K562 (cell line): ENCODE data around the gene KIAA2012. TPM values are rescaled to one million over a fixed set of nuclear protein-coding genes. Genes with fewer than 3 reads are reported as not detected.

ENCODE experiments used
- BCLAF1 ChIP-seq, 2 experiments: fragments of 450-650 bp in 1 of 2; IDR thresholded peaks; 2 replicates each; pipeline ENCODE4 v1.6.1; 2011 to 2017; ENCODE audit warnings: low read depth in 2 of 2, antibody characterized with exemption in 1 of 2, borderline replicate concordance in 1 of 2, low read length in 1 of 2, mild to moderate bottlenecking in 1 of 2, mixed read lengths in 1 of 2; ENCODE audit not compliant: control insufficient read depth in 1 of 2
- E2F5 ChIP-seq: sonication (generic); formaldehyde crosslinking; IDR thresholded peaks from 2 replicates; pipeline ENCODE4 v1.8.0; 2022; ENCODE audit warnings: mild to moderate bottlenecking, missing genetic modification reagents
- ESRRB ChIP-seq: fragments of 250-450 bp; sonication (Bioruptor Pico); IDR thresholded peaks from 2 replicates; pipeline ENCODE4 v1.5.0; 2020; ENCODE audit warnings: mild to moderate bottlenecking, moderate library complexity, borderline replicate concordance
- JUND ChIP-seq, 2 experiments: IDR thresholded peaks; 2 replicates in 1 of 2; 3 replicates in 1 of 2; pipeline ENCODE4 v1.6.1; 2011; ENCODE audit warnings: borderline replicate concordance in 2 of 2, low read depth in 2 of 2, low read length in 2 of 2, improper control_type of control experiment in 1 of 2, missing biosample characterization in 1 of 2, missing genetic modification characterization in 1 of 2, missing genetic modification reagents in 1 of 2
- KAT8 ChIP-seq: fragments of 450-650 bp; IDR thresholded peaks from 2 replicates; pipeline ENCODE4 v1.6.1; 2016; ENCODE audit warnings: low read depth, mild to moderate bottlenecking
- MXI1 ChIP-seq: IDR thresholded peaks from 2 replicates; pipeline ENCODE4 v1.6.1; 2011; ENCODE audit warnings: low read depth, mild to moderate bottlenecking, improper control_type of control experiment, low read length
- NFRKB ChIP-seq: fragments of 450-650 bp; IDR thresholded peaks from 2 replicates; pipeline ENCODE4 v1.6.1; 2016; ENCODE audit warnings: low read depth
- POLR2H ChIP-seq: IDR thresholded peaks from 2 replicates; pipeline ENCODE4 v1.6.1; 2016; ENCODE audit warnings: missing genetic modification characterization, low read depth, mild to moderate bottlenecking, control low read depth, missing compliant biosample characterization, moderate library complexity
- PREB ChIP-seq: sonication (generic); formaldehyde crosslinking; IDR thresholded peaks from 2 replicates; pipeline ENCODE4 v1.8.1; 2023; ENCODE audit warnings: mild to moderate bottlenecking, missing genetic modification reagents
- THAP7 ChIP-seq: fragments of 250-450 bp; sonication (Bioruptor Pico); IDR thresholded peaks from 2 replicates; pipeline ENCODE4 v1.5.0; 2021
- ZNF274 ChIP-seq: IDR thresholded peaks from 2 replicates; pipeline ENCODE4 v1.6.1; 2011; ENCODE audit warnings: low read depth, mild to moderate bottlenecking, low read length, moderate library complexity, borderline replicate concordance
- ZNF445 ChIP-seq: fragments of 250-450 bp; sonication (Bioruptor Pico); IDR thresholded peaks from 2 replicates; pipeline ENCODE4 v1.4.0; 2020; ENCODE audit warnings: low read depth, mild to moderate bottlenecking, moderate library complexity
- polyA plus RNA-seq, 8 experiments: library from polyadenylated mRNA; depleted of rRNA in 4 of 8; stranded (reverse) in 5 of 8; unstranded in 3 of 8; fragments of >200 nt; fragmentation: Nextera tagmentation in 2 of 8; fragmentation: Illumina TruSeq in 1 of 8; extraction: Ambion mirVana in 2 of 8; extraction: Trizol in 1 of 8; gene quantifications; 2 replicates each; pipeline versions ENCODE4 v1.2.1 to v1.2.3, GENCODE V29; 2011 to 2014; ENCODE audit warnings: inconsistent platforms in 1 of 8, missing spikeins in 1 of 8
- total RNA-seq, 7 experiments: library from RNA; depleted of rRNA in 6 of 7; stranded (reverse); fragments of >200 nt in 6 of 7; fragmentation: Illumina TruSeq in 2 of 7; extraction: Trizol in 2 of 7; gene quantifications; 2 replicates each; pipeline versions ENCODE4 v1.2.1 to v1.2.3, GENCODE V29; 2011 to 2021; ENCODE audit warnings: low replicate concordance in 1 of 7

KIAA2012 gene
- total and polyA plus RNA-seq, 9 of the 15 experiments (the other 6 are each of a cell fraction or from before 2014, with no cell fraction given): not detected

- TF ChIP-seq BCLAF1 (IDR thresholded peaks at IDR 0.05; ENCODE audit: borderline replicate concordance in 1 of 2, control insufficient read depth in 1 of 2, low read depth in 2 of 2, low read length in 1 of 2) (no peak), THAP7 (CRISPR knock-in tag) (no peak), PREB (CRISPR knock-in tag) (no peak), MXI1 (no peak), ESRRB (CRISPR knock-in tag) (no peak), POLR2H (tag) (no peak), ZNF445 (no peak), ZNF274 (no peak), KAT8 (no peak), E2F5 (CRISPR knock-in tag) (no peak), JUND (IDR thresholded peaks at IDR 0.05; ENCODE audit: borderline replicate concordance, low read depth, low read length) (peak; percentile 59; the same call in 1 of the 2 replicates), JUND (tag; IDR thresholded peaks at IDR 0.05; ENCODE audit: borderline replicate concordance, low read depth, low read length) (no peak), NFRKB (peak; percentile 63)
Measured at GRCh38 chr2:202238234-202239197, 165.5 kb downstream of the KIAA2012 start, which contains the start of gene SUMO1 (continued).
